NCI-H2227 (cell line): Measurements from ENCODE around the gene GLRX5.

Source experiments
- DNase-seq: peaks from one replicate; lab custom pipeline; 2025; ENCODE audit not compliant: unreplicated experiment; lab: John Stamatoyannopoulos, UW

Gene GLRX5

DNA sequence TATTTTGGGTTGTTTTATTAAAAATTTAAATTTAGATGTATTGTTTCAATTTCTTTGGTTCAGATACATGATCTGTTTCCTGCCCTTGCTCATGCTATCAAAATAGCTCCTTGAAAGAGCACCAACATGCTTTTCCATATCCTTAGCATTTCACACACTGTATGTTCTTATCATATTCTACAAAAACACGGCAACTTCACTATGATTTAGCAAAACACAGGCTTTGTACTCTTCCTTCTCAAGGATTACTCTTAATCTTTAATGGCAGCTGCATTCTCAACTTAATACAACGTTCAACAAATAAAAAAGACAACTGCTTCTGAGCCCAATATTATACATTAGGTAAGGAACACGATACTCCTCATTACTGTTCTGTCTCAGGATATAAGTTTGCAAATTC lies 2.9 kb upstream of the GLRX5 start:
- no peak for DNase-seq

DNA sequence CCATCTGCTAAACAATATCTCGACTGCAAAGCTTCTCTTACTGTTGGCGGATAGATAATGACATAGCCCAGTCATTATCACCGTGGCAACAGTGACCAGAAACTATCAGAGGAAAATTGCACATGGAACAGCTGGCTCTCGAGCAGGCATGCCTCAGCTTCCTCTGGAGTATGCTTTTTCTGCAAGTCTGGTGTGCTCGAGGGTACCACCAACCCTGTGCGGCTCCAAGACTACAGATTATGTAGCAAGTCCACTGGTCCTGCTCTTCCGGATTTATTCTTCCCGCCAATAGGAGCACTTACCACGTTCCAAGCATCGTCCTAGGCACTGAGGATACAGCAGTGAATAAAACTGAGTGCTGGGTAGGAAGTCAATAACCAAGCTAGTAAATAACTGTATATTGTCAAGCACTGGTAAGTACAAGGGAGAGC lies 1.4 kb upstream of the GLRX5 start:
- peak; percentile 75 for DNase-seq

DNA sequence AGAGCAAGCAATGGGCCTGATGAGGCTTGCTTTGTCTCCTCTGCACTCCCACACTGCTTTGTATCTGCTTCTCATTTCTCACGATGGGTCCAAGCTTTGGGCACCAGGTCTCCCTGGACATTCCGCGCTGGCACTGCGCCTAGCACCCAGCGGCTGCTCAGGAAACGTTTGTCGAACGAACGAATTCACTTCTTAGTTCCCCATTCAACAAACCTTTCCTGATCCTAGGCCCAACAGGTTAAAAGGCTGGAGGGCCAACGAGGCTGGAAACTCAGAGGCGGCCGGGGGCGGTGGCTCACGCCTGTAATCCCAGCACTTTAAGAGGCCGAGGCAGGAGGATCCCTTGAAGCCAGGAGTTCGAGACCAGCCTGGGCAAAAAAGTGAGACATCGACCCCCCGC lies 1.0 kb upstream of the GLRX5 start:
- DNase-seq, result no peak

DNA sequence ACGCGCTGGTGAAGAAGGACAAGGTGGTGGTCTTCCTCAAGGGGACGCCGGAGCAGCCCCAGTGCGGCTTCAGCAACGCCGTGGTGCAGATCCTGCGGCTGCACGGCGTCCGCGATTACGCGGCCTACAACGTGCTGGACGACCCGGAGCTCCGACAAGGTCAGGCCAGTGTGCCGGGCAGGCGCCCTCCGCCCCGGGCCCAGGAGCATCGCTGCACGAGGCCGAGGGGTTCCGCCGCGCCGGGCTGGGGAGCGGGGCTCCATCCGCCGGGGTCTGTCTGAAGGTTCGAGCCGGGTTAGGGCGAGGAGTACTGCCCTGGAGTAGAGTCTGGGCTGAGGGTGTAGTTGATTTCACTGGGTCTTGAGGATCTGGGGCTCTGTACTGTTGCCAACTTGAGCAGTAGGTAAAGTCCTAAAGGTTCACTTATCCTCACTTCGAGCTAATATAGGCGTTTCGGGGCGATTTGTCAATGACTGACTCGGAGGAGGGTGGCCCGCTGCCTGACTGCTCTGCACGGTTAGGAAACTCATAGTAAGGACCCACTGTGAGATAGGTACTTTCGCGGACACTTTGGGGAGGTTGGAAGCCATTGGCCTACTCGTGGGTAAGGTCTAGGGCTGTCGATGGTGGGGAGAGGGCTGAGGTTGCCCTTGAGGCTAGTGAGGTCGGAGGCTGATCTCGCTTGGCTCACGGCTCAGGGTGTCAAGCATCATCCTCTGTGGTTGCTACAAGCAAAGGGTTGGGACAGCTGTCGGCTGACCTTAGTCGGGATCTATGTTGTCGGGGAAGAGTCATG lies 574 bp downstream of the GLRX5 start:
- peak; percentile 50 for DNase-seq

DNA sequence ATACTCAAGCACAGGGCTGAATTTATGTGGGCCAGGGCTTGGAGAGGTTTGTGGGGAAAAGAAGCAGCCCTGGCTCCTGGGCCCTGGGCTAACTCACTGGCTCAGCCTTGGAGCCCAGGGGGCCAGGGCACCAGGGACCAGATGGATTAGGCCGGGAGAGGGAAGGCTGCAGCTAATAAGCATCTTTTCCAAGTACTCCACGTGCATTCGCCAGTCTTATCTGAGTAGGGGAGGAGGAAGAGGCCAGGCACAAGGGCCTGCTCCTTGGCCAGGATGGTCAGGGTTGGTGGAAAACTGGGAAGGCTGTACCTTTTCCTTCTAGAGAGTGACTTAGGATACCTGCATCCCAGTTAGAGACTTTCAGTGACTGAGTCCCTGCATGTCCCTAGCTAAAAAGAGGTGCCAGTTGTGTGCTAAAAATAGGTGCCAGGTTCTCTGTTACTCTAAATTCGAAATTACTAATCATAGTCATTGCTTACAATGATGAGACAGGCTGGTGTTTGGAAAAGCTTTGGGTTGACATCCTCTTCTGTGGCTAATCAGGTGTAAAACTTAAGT lies 1.3 kb downstream of the GLRX5 start:
- peak; percentile 35 for DNase-seq

DNA sequence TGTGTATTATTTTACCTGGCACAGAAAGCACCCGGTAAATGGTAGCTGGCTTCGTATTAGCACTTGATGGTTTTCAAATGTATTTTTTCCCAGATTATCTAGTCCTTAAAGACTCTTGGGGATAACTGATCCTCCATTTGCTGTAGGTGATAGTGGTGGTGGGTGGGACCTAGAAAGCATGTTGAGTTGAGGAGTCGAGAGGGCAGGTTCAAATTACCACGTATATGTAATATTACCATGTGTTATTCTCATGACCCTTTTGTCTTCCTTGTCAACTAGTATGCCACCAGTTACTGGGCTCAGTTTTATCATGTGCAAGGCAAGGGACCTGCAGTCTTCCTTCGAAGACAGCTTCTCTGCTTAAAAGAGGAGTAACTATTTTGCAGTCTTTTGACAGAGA lies 1.8 kb downstream of the GLRX5 start:
- DNase-seq, result no peak

DNA sequence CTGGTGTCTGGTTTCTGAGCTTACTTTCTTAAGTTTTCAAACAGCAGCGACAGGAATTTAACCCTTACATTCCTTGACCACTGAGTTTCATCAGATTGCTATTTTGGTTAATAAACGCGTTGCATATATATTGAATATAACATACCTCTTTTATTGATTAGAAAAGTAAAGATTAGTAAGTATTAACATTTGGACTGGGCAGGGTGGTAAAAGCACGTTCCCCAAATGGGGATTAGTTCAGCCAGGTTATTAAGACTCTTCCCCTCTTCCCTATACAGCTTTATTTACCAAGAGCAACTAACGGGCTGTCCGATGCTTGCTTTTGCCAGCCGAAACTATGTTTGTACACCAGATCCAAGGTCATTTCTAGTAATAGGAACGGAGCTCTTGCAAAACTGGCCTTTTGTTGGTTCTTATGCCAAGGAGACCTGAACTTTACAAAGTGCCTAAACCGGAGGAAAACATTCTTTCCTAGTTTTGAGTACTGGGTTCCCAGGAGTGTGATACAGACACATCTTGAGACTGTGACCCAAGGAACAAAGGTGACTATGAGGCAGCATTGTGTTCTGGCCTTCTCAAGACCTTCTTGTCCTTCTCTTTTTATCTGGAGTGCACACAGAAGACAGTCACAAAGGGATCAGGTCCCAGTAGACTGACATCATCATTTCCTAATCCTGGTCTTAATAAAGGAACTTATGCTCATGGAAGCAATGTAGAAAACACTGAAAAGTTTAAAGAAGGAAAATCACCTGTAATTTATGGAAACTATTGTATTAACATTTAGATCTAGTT lies 2.6 kb downstream of the GLRX5 start:
- no peak for DNase-seq

DNA sequence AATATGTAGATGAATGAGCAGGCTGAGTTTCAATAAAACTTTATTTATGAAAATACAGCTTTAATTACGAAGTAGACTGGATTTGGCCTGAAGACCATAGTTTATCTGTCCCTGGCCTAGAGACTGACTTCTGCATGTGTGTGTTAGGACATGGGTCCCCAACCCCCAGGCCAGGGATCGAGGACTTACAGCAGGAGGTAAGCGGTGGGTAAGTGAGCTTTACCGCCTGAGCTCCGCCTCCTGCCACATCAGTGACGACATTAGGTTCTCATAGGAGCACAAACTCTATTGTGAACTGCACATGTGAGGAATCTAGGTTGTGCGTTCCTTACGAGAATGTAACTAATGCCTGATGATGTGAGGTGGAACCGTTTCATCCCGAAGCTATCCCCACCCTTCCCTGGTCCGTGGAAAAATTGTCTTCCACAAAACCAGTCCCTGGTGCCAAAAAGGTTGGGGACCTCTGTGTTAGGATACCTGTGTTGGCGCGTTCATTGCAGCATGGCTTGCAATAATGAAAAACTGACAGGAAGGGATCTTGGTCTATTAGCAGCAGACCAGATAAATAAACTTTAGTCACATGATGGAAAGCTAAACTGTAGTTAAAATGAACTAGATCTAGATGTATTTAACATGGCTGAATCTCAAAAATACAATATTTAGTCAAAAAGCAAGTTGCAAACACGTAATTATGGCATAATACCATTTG lies 4.1 kb downstream of the GLRX5 start:
- DNase-seq, result no peak

DNA sequence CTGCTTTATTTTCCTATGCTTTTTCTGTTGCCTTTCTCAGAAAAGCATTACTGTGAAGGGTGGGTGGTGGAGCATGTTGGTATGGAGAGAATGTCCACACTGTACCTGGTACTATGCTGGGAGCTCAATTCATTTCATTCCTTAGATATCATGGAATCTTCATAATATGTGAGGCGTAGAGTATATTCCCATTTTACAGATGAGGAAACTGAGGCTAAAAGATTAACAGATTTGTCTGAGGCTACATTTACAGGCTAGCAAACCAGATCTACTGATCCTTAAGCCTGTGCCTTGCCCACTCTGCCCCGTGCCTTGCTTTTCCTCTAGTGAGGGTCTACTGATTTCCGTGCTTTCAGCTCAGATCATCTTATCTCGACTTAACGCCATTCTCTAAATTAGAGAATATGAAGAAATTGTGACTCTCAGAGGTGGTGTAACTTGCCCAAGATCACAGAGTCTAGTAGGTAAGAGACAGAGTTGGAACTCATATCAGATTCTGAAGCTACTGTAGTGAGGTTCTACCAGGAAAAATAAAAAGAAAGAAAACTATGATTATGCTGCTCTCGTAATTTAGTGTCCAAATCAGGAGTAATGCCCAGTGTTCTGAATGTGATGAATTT lies 5.5 kb downstream of the GLRX5 start:
- DNase-seq, result no peak

DNA sequence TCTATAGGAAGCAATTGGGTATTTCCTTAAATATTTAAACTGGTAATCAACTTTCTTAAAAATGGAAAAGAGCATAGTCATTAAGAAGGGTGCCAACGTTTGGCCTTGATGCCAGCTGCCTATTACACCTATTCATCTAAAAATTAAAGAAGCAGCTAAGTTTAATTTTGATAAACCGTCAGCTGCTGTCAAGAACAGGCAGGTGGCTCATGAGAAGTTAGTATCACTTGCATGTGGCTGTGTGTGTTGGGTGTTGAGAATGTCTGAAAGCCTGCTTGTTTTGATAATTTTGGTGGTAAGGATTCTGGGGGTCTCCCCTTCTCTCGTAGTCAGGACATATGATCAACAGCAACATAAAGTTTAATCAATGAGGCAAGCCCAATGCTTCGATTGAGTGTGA lies 6.5 kb downstream of the GLRX5 start:
- no peak for DNase-seq

DNA sequence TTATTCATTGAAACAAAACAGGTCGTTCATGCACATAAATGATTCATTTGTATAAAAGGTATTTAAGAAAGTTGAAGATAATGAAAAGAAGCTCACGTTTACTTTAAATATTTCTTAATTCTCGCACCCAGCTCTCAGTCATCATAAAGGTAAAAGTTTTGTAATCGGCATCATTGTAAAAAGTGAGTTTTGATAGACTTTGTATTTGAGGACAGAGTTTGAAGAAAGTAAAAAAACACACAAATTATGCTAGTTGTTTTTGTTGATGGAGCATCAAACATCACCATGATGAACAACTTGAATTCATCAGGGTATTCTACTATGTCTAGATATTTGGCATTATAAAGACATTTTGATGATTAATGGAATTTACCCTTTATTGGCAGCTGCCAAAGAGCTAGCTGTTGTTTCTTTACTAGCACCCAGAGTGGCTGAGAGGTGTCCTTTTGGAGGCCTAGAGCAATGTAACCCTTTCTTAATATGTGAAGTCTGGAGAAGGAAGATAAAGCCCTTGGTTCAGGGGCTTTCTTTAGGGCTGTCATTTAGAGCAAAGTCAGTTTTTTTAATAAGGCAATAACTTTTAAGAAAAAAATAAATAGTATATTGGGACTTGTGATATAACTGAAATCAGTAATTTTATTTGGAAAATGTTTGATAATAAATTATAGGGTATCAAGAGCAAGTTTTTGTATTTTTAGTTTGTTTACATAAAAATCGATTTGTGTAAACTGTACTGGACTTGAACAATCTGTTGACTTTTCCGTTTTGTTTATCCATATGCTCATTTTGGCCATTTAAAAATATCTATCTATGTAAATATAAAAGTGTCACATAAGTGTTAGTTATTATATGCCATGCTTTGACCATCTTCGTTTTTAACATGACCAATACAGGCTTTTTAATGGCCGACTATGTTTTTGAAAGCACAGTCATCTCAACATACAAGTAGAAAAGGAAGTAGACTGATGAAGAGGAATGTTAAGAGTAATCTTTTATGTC lies 7.4 kb downstream of the GLRX5 start:
- no peak for DNase-seq

DNA sequence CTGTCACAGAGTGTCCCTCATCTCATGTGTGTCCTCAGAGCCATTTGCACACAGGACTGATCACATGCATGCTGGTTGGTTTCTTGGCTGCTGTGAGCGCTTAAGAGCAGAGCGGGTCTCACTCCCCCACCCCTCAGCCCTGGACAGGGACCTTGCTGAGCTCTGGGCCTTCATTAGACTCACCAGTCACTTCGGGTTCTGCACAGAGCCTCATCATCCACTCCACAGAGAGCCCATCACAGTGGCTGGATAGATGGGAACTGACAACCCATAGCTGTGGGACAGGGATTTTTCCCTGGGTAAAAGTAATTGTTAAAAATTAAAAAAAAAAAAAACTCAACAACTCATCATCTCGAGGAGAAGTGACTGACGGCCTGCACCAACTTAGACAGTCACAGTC lies 8.2 kb downstream of the GLRX5 start:
- DNase-seq, result no peak

DNA sequence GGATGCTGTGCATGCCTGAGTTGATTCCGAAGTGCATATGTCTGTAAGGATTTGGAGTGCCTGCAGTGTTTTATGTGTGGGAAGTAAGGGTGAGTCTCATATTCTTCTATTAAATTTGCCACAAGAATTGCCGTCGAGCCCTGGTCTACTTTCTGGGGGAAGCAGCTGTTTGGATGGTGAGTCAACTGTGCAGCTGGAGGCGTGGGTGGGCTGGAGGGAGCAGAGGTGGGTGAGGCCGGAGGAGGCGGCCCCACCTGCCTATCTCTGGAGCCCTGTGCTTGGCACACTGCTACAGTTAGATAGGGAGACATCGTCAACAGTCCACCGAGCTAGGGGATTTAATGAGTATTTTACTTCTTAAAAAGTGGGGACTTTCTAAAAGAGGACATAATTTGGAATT lies 9.7 kb downstream of the GLRX5 start:
- no peak for DNase-seq

DNA sequence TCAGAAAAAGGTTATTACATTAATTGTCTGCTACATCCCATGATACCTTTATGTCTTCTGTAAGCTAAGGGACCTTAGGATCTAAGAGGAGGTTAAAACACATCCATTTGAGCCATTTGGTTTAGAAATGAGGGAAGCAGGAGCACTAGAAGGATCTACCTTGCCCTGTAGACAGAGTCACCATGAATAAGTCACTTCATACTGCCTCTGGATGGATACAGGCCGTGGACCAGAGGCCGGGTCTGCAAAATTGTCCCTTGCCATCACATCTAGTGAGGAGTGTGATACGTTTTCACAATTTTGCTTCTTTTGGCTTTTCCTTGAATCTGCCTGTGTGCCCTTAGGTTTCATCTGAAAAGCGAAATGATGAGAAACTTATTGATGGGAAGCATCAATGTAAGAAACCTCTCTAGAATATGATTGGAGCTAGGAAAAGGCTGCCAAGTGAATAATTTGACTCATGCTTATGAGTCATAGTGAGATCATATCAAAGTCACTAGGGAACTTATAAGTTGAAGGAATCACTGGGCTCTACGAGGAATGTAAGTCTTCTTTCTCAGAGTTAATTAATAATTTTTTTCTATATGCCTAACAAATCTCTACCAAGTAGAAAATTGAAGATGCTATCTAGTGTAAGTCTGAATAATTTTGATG lies 10.8 kb downstream of the GLRX5 start:
- DNase-seq, result no peak

DNA sequence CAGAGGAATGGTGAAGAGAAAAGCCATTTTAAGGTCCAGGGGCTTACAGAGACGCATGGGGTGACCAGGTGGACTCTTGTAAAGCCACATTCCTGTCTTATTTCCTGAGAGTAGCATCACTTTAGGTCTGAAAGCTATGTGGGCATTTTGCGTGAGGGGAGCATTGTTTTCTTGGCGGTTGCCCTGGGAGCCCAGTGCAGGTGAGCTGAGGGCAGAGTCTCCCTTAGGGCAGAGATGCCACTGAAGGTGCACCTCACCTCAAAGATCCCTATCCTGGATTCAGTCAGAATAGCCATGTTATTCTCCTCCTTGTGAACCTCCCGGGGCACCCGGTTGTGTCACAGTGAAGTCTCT lies 12.4 kb downstream of the GLRX5 start:
- no peak for DNase-seq

DNA sequence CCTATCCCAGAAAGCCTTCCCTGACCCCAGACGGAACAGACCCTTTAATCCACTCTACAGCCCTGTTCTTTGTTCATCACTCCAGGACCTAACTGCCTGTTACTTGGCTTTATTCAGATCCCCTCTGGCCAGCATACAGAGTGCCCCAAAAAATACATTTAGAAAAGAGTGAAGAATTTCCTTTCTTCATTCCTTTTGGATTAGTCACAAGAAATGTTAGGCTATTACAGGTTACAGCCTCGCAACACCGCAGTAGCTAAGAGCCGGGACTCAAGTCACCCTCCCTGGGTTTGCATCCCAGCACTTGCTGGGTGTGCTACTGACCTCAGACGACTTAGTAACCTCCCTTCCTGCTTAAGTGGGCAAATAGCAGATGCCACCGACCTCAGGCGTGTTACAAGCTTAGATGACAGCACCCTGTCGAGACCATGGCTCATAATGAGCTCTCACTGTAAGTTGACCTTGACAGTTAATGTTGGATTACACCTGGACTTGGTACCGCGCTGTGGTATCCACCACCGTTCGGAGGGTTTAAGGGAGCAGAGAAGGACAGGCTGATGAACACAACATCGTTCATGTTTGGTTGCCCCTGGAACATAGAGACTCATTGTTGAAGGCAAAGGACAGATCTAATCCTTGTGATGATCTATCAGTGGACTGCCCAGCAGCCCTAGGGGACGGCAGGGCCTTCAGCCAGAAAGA lies 12.9 kb downstream of the GLRX5 start:
- no peak for DNase-seq

DNA sequence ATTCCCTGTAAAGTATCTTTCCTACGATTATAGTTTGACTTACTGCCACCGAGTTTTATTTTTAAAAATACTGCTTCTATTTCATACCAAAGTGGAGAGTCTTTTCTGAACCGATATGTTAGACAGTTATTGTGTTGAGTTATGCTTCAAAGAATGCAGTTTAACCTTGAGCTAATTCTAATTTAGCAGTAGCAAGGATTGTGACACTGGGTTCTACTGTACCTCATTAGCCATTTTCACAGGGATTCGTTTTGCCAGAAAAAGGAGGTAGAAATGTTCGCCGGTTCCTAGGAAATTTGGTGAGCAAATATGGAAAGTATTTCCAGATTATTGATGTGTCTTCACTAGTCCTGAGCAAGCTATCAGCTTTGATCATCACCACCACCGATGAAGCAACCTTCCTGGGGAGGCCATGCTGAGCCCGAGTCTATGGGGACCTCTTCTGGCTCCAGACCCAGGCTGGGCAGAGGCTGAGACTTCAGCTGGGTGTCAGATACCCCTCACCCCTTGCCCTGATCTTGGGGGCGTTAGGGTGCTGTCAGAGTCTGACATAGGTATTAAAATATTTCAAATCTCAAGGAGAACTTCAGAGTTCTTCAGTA lies 13.6 kb downstream of the GLRX5 start:
- no peak for DNase-seq
